Kidney epithelial cell (primary cell): Measurements from ENCODE around the gene FIS1. TPM values are rescaled to one million over a fixed set of nuclear protein-coding genes. Genes with fewer than 3 reads are reported as not detected.

Experiments
- DNase-seq: peaks from one replicate; pipeline ENCODE4 v3.0.0-alpha.2; 2010; ENCODE audit warnings: low read depth
- H3K27me3 ChIP-seq: 2 replicates; pipeline ENCODE4 v1.6.0; 2011; ENCODE audit warnings: low read length; ENCODE audit not compliant: control insufficient read depth, insufficient read depth
- H3K36me3 ChIP-seq: 2 replicates; pipeline ENCODE4 v1.5.1; 2011; ENCODE audit warnings: low read length; ENCODE audit not compliant: control insufficient read depth, insufficient read depth
- H3K4me3 ChIP-seq: 2 replicates; pipeline ENCODE4 v1.5.1; 2011; ENCODE audit warnings: low read depth, mild to moderate bottlenecking, control low read depth, low read length
- CTCF ChIP-seq: IDR thresholded peaks from 2 replicates; pipeline ENCODE4 v1.5.1; 2011; ENCODE audit warnings: mild to moderate bottlenecking, moderate library complexity, low read length, control low read depth, inconsistent platforms; ENCODE audit not compliant: insufficient read depth, poor library complexity, severe bottlenecking
- total RNA-seq: library from RNA; depleted of rRNA; stranded (reverse); fragments of >200 nt; gene quantifications from 2 replicates; pipeline ENCODE4 v1.2.3, GENCODE V29; 2015

Gene FIS1
- total RNA-seq, 1 donor from 2014 or later = 231 TPM

GRCh38 chr7:101239191-101239950, 5.5 kb downstream of the FIS1 start:
- no peak for DNase-seq

GRCh38 chr7:101238226-101239182, 6.4 kb downstream of the FIS1 start:
- no peak for TF ChIP-seq CTCF

More at GRCh38 chr7:101239191-101239950, 5.5 kb downstream of the FIS1 start:
- no peak for TF ChIP-seq CTCF
- peaks cover 1% of the 10 kb centered on the region for H3K36me3 ChIP-seq
- no peak overlapping the region for H3K4me3 ChIP-seq
- no peaks in the 10 kb centered on the region for H3K27me3 ChIP-seq

GRCh38 chr7:101237206-101238067, 7.4 kb downstream of the FIS1 start, which contains the start of gene CLDN15:
Gene CLDN15, minus strand, starts transcription at chr7:101237802. Its CDS starts 221 bp downstream, at chr7:101237581.
- Histone ChIP-seq H3K27me3 (no peaks in the 10 kb centered on the region), H3K4me3 (no peak within 1 kb of the TSS), H3K36me3 (peaks cover 1% of the 10 kb centered on the region)
- no peak for DNase-seq
- no peak for TF ChIP-seq CTCF

More at GRCh38 chr7:101238226-101239182, 6.4 kb downstream of the FIS1 start:
- DNase-seq = no peak
- Histone ChIP-seq H3K36me3 (peaks cover 1% of the 10 kb centered on the region), H3K4me3 (no peak overlapping the region), H3K27me3 (no peaks in the 10 kb centered on the region)

DNA sequence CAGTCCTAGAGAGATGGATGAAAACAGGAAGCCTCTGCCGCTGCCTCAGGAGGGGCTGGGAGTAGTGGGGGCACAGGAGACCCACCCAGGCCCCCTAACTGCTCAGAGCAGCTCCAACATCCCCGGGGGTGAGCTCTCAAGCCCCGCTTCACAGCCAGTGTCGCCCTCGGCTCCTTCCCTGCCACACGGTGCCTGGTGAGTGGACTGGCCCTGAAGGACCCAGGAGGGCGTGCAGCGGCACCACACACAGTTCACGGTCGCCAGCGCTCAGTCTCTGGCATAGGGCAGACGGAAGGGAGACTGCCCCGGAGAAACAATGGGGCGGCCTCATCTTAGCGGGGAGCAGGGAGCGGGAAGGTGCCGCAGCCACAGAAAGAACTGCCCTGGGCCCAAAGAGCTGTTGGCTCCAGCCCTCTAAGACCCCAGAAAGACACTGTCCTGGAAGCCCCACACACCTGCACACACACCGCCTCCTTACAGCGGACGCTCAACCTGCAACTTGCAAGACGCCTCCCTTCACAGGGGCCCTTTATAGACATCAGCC, 8.5 kb downstream of the FIS1 start:
- Histone ChIP-seq H3K27me3 (no peaks in the 10 kb centered on the region), H3K36me3 (no peaks in the 10 kb centered on the region), H3K4me3 (no peak overlapping the region)
- no peak for DNase-seq
- no peak for TF ChIP-seq CTCF

- DNase-seq = no peak
- Histone ChIP-seq H3K27me3 (no peaks in the 10 kb centered on the region), H3K4me3 (no peak overlapping the region), H3K36me3 (no peaks in the 10 kb centered on the region)
- TF ChIP-seq CTCF = no peak
Measured at GRCh38 chr7:101235522-101235921, 9.4 kb downstream of the FIS1 start.
